HG02798 (cell line): Measurements from ENCODE around the gene ZNF385B.
"Not testable (repeated sequence)": the region's sequence is repeated elsewhere in the genome, so short reads cannot be mapped to it uniquely, and the experiment has no call there.

Experiments
- ATAC-seq: cut with Tn5 transposase; IDR thresholded peaks from one replicate; pipeline ENCODE4 v1.9.1; 2021; ENCODE audit warnings: mild to moderate bottlenecking; ENCODE audit not compliant: unreplicated experiment, poor library complexity

Gene ZNF385B

GRCh38 chr2:179460181-179460929 is 401.1 kb downstream of the ZNF385B start:
- no peak for ATAC-seq

- ATAC-seq: not testable (repeated sequence)
These were observed 403.3 kb downstream of the ZNF385B start for GRCh38 chr2:179458113-179458512.

GRCh38 chr2:179455824-179456223 is 405.6 kb downstream of the ZNF385B start:
- ATAC-seq: no peak

- ATAC-seq: no peak
These were observed 406.3 kb downstream of the ZNF385B start for GRCh38 chr2:179455172-179455524.

GRCh38 chr2:179454443-179455171 is 406.8 kb downstream of the ZNF385B start:
- no peak for ATAC-seq

- no peak for ATAC-seq
These were observed 412.4 kb downstream of the ZNF385B start for GRCh38 chr2:179449010-179449409.

GRCh38 chr2:179447839-179448447 is 413.5 kb downstream of the ZNF385B start:
- ATAC-seq: no peak

- no peak for ATAC-seq
These were observed 414.0 kb downstream of the ZNF385B start for GRCh38 chr2:179447421-179447820.

- ATAC-seq: no peak
These were observed 414.8 kb downstream of the ZNF385B start for GRCh38 chr2:179446476-179447141.

- ATAC-seq: no peak
These were observed 417.4 kb downstream of the ZNF385B start for GRCh38 chr2:179444056-179444455.

GRCh38 chr2:179443180-179443579 is 418.2 kb downstream of the ZNF385B start:
- ATAC-seq: no peak

GRCh38 chr2:179442206-179442605 is 419.2 kb downstream of the ZNF385B start:
- ATAC-seq: no peak

GRCh38 chr2:179441551-179441950 is 419.9 kb downstream of the ZNF385B start:
- no peak for ATAC-seq

GRCh38 chr2:179440642-179441251 is 420.7 kb downstream of the ZNF385B start:
- peak; percentile 60 for ATAC-seq

GRCh38 chr2:179438654-179439053 is 422.8 kb downstream of the ZNF385B start:
- ATAC-seq: no peak

- ATAC-seq: no peak
These were observed 424.0 kb downstream of the ZNF385B start for GRCh38 chr2:179437430-179437829.

GRCh38 chr2:179435566-179435965 is 425.8 kb downstream of the ZNF385B start:
- ATAC-seq: no peak

- ATAC-seq: no peak
These were observed 426.4 kb downstream of the ZNF385B start for GRCh38 chr2:179435000-179435399.

GRCh38 chr2:179434357-179434756 is 427.1 kb downstream of the ZNF385B start:
- no peak for ATAC-seq

- no peak for ATAC-seq
These were observed 428.7 kb downstream of the ZNF385B start for GRCh38 chr2:179432751-179433150.
